RWPE1 (cell line): ENCODE results near the gene HPSE2.

Experiments
- CTCF ChIA-PET: fragments of 350-600 bp; sonication (Branson Sonifier 250); formaldehyde crosslinking; extraction: SDS; loops from one replicate; lab custom pipeline; 2021; lab: Yijun Ruan, JAX
- POLR2A ChIA-PET: fragments of 400-600 bp; formaldehyde crosslinking; extraction: SDS; loops from one replicate; lab custom pipeline; 2020; ENCODE audit warnings: antibody characterized with exemption; ENCODE audit not compliant: low non-redundant PET; lab: Yijun Ruan, JAX
- DNase-seq: peaks from one replicate; pipeline ENCODE4 v3.0.0; 2012; ENCODE audit warnings: low spot score
- H3K27ac ChIP-seq: fragments of 450-650 bp; 2 replicates; pipeline ENCODE4 v1.5.1; 2017
- CTCF ChIP-seq: fragments of 450-650 bp; conservative IDR thresholded peaks from 2 replicates; pipeline ENCODE4 v1.5.1; 2017; ENCODE audit warnings: low read depth, mild to moderate bottlenecking

Gene HPSE2

DNA sequence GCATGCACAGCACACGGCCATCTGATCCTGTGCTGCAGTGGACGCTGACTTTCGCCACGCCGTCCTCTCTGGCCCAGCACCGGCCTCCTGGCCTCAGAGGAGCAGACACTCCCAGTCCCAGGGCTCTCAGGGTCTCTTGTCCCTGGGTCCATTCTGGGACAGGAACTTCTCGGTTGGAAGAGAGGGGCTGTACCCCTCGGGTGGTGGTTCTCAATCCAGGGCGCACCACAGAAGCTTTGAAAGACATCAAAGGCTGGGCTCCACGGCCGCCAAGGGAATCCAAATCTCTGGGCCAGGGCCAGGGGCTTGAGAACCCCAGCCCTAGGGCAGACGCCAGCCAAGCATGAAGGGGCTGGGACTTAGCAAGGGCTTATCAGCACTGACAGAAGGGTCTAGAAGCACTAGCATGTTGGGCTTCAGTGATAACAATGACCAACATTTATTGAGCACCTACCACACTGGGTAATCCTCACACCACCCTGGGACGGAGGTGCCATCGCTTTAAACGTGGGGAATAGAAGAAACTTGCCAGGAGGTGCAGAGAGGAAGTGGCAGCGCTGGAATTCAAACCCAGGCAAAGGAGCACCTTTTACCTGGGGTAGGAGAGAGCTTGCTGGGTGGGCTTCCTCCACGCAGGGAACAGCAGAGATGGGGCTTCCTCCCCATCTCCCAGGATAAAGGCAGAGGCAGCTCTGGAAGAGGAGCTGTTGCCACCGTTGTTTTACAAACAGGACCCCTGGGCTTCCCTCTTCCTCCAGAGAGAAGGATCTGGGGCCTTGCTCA is 818.9 kb downstream of the HPSE2 start:
- H3K27ac ChIP-seq = peak overlapping the region; percentile 21; the same call in 1 of the 2 replicates
- ChIA-PET POLR2A (no interaction called here), CTCF (interaction anchor here (0.6 kb wide), 1 partner anchor 75 kb away, joined by 3 read pairs; no protein-coding TSS in a partner anchor)
- no peak for DNase-seq
- no peak for TF ChIP-seq CTCF

- POLR2A ChIA-PET = interaction anchor here (0.6 kb wide), 2 partner anchors 19 to 40 kb away, joined by 3 read pairs; no protein-coding TSS in a partner anchor
- CTCF ChIA-PET = interaction anchor here (1.0 to 1.2 kb wide), 2 partner anchors 10 to 30 kb away, joined by 4 read pairs; no protein-coding TSS in a partner anchor
- TF ChIP-seq CTCF = no peak
- DNase-seq = no peak
- H3K27ac ChIP-seq = peak overlapping the region; percentile 81
Measured at GRCh38 chr10:98415731-98416119, 819.9 kb downstream of the HPSE2 start.

- ChIA-PET CTCF (interaction anchor here (0.6 to 1.2 kb wide), 6 partner anchors 10 to 927 kb away, joined by 3 to 5 read pairs (median 4); no protein-coding TSS in a partner anchor), POLR2A (interaction anchor here (0.6 to 0.7 kb wide), 3 partner anchors 18 to 40 kb away, joined by 3 read pairs; no protein-coding TSS in a partner anchor)
- peak within 1 kb of the TSS; percentile 81 for H3K27ac ChIP-seq
- no peak for TF ChIP-seq CTCF
- peak; percentile 99 for DNase-seq
Measured at GRCh38 chr10:98414932-98415730, 820.5 kb downstream of the HPSE2 start, which contains the start of gene PYROXD2. Gene PYROXD2, minus strand, starts transcription at chr10:98415182. Its CDS starts 47 bp downstream, at chr10:98415135.

- no peak for TF ChIP-seq CTCF
- peak overlapping the region; percentile 81 for H3K27ac ChIP-seq
- no peak for DNase-seq
- CTCF ChIA-PET = interaction anchor here (0.6 to 1.0 kb wide), 5 partner anchors 11 to 926 kb away, joined by 3 to 5 read pairs (median 3); no protein-coding TSS in a partner anchor
- POLR2A ChIA-PET = no interaction called here
Measured at GRCh38 chr10:98414578-98414931, 821.1 kb downstream of the HPSE2 start.

DNA sequence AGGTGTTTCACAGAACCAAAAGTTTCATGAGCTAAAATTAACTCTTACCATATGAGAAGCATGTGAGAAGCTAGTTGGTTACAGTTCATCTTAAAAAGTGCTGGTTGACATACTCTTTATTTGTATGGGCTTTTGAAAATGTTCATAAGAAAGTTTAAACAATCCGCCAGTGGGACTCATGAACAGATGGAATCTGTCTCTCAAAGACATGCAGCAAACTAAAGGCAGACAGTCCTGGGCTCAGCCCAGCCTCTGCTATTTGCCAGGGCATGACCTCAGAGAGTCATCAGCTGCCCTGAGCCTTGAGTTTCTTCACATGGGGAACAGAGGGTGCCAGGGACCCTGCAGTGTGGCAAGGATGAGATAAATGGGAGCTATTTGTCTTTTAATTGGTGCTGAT is 823.9 kb downstream of the HPSE2 start:
- no peak for TF ChIP-seq CTCF
- no peak for DNase-seq
- POLR2A ChIA-PET = interaction anchor here (0.6 to 0.7 kb wide), 3 partner anchors 43 to 120 kb away, joined by 4 to 5 read pairs (median 5); no protein-coding TSS in a partner anchor
- CTCF ChIA-PET = interaction anchor here (0.6 to 1.1 kb wide), 2 partner anchors 14 to 254 kb away, joined by 3 to 4 read pairs; no protein-coding TSS in a partner anchor
- no peak overlapping the region for H3K27ac ChIP-seq

DNA sequence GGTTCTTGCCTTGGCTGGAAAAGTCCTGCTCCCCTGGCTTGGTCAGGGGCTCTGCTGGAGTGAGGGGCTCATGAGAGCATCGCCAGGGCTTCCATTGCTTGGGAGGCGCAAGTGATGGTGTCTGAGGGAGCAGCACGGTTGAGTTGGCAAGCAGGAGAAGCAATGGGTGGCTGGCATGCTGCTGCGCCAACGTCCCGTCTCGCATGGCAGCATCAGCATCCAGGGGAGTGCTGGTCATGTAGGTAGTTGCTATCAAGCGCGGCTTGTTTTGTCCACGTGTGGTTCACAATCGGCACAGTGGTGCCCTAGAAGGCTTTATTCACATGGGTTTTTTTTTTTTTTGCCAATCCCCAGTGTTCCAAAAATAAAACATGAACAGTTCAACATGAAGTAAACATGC is 824.5 kb downstream of the HPSE2 start:
- no peak overlapping the region for H3K27ac ChIP-seq
- ChIA-PET POLR2A (interaction anchor here (0.6 to 0.7 kb wide), 2 partner anchors 102 to 119 kb away, joined by 4 to 5 read pairs; no protein-coding TSS in a partner anchor), CTCF (interaction anchor here (1.1 kb wide), 1 partner anchor 14 kb away, joined by 4 read pairs; no protein-coding TSS in a partner anchor)
- TF ChIP-seq CTCF = no peak
- DNase-seq = no peak
